Activated CD8-positive, alpha-beta memory T cell treated with anti-CD3 and anti-CD28 coated beads, Interleukin-2, amount 50 U/mL, for 1 hour (primary cell): ENCODE data around the gene DNAH3.
"Not testable (repeated sequence)": the region's sequence is repeated elsewhere in the genome, so short reads cannot be mapped to it uniquely, and the experiment has no call there.

Source experiments
- DNase-seq: peaks from one replicate; pipeline ENCODE4 v3.0.0-alpha.2; 2020; ENCODE audit errors: extremely low read depth

Gene DNAH3

DNA sequence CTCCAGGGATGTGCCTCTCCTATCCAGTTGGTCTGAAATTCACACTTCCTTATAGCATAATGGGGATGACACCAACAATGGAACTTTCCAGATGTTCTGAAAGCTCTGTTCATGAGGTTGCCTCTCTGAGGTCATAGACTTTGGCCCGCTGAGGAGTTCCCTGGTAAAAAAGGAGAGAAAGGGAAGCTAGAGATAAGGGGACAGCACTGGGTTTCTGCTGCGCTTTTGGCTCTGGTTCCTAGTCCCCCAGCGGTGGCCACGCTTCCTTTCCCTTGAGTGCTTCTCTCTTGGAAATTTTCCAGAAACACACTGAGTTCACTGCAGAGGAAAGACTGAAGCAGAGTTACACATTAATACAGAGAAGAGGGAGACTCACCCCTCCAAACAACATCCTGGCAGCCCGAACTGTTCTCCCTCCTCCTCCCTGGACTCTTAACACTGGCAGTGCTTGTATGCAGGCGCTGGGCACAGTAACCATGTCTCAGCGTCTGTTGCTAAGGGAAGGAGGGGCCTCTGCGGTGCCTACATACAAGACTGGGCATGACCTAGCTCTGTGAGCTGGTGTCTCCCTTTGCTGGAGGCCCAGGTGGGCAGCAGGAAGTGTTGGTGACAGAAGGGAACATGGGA lies at the start of gene DNAH3:
TSS of gene DNAH3 (minus strand) at position 472 of the 627 bp plus-strand sequence. CDS start 527 bp downstream, outside the sequence.
- no peak for DNase-seq

GRCh38 chr16:21199607-21200218 lies 49.1 kb upstream of the DNAH3 start:
- DNase-seq, result no peak

DNA sequence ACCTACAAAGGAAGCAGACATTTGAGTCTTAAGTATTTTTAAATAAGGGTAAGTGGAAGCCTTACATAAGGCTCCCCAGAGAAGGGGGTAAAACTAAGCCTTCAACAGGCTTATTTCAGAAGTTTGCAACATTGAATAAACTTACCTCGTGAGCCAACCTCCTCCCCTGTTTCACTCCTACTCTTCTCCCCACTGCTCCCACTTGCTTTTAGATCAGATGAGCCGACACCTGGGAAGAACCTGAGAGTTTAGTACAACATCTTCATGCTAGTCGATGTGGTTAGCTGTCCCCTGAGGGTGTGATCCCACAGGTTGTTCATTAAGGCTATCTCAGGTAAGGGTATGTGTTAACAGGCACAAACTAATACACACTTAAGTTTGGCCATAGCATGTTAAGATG lies 47.0 kb upstream of the DNAH3 start:
- no peak for DNase-seq

- DNase-seq, result no peak
Observed at GRCh38 chr16:21197112-21197511, 46.5 kb upstream of the DNAH3 start.

DNA sequence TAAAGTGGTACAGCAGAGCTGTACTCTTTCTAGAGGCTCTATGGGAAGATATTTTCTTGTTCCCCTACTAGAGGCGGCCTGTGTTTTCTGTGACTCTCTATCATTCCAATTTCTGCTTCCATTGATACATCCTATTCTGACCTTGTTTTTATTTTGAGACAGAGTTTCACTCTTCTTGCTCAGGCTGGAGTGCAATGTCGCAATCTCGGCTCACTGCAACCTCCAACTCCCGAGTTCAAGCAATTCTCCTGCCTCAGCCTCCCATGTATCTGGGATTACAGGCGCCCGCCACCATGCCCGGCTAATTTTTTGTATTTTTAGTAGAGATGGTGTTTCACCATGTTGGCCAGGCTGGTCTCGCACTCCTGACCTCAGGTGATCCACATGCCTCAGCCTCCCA lies 44.7 kb upstream of the DNAH3 start:
- DNase-seq, result not testable (repeated sequence)

- DNase-seq, result no peak
Observed at GRCh38 chr16:21194771-21195301, 44.2 kb upstream of the DNAH3 start.

DNA sequence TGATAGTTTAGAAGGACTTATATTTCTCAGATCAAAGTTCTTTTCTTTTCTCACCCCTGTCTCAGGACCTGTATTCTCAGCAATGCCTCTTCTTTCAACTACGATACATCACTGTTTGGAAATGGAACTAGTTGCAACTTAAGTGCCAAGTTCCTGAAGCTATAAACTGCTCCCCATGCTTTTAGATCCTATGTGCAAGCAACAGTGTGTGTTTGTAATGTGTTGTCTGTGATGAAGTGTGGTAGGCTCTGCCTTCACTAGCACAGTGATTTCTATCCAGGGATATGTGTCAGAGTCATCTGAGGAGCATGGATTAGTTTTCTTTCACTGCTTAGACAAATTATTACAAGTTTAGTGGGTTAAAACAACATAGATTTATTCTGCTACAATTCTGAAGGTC lies 42.3 kb upstream of the DNAH3 start:
- no peak for DNase-seq

DNA sequence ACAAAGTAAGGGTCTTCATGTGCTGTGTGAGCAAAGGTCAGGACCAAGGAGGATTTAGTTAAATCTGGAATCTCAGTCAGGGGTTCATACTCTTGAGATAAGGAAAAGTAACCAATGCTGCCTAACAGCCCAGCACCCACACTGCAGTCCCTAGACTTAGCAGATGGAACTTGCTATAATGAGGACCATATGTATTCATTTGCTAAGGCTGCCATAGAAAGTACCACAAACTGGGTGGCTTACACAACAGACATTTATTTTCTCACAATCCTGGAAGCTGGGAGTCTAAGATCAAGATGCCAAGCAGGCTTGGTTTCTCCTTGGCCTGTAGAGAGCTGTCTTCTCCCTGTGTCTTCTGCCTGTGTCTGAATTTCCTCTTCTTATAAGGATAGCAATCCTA lies 40.0 kb upstream of the DNAH3 start:
- DNase-seq, result no peak

- no peak for DNase-seq
Observed at GRCh38 chr16:21190013-21190412, 39.4 kb upstream of the DNAH3 start.

GRCh38 chr16:21189311-21189710 lies 38.7 kb upstream of the DNAH3 start:
- DNase-seq, result no peak

GRCh38 chr16:21186326-21186691 lies 35.7 kb upstream of the DNAH3 start:
- DNase-seq, result no peak

- DNase-seq, result no peak
Observed at GRCh38 chr16:21185659-21186325, 35.1 kb upstream of the DNAH3 start.

- DNase-seq, result no peak
Observed at GRCh38 chr16:21184834-21185233, 34.2 kb upstream of the DNAH3 start.

- no peak for DNase-seq
Observed at GRCh38 chr16:21183995-21184394, 33.3 kb upstream of the DNAH3 start.

DNA sequence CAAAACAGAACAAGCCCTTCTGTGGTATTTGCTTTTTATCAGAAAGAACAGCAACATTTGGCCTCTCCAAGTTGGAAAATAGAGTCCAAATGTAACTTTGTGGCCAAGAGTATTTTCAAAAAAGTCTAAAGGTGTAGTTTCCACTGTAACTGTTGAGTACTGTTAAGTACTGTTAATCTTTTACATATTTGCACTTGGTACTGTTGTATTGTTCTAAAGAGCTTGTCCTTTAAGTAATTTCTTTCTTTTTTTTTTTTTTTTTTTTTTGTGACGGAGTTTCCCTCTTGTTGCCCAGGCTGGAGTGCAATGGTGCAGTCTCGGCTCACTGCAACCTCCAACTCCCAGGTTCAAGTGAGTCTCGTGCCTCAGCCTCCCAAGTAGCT lies 29.3 kb upstream of the DNAH3 start:
- DNase-seq, result no peak

- DNase-seq, result no peak
Observed at GRCh38 chr16:21179126-21179982, 28.7 kb upstream of the DNAH3 start.

DNA sequence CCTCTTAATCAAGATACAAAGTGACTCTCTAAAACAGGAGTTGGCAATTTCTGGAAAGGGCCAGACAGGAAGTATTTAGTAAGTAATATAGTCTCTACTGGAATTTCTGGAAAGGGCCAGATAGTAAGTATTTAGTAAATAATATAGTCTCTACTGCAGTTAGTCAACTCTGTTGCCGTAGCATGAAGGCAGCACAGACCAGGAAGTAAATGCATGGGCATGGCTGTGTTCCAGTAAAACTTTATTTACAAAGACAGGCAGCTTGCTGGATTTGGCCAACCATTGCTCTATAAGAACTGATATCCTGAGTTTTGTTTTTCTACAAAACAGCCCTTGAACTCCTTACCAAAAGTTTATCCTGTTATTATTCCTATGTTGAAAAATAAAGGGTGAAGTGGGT lies 24.8 kb upstream of the DNAH3 start:
- no peak for DNase-seq

DNA sequence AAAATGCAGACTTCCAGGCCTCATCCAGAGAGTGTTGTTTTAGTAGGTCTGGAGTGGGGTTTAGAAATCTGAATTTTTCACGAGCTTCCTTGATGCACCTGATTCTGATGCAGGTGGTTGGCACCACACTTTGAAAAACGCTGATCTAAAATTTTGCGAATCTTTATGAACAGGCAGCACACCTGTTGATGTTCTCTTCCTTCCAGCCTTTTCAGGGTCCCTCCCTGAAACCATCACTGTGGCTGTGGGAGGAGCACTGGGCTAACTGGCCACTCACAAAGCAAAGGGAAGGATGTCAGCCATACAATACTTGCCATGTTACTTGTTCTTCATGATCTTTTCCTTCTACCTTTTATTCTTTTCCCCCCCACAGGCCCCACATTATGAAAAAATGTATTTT lies 22.0 kb upstream of the DNAH3 start:
- no peak for DNase-seq

DNA sequence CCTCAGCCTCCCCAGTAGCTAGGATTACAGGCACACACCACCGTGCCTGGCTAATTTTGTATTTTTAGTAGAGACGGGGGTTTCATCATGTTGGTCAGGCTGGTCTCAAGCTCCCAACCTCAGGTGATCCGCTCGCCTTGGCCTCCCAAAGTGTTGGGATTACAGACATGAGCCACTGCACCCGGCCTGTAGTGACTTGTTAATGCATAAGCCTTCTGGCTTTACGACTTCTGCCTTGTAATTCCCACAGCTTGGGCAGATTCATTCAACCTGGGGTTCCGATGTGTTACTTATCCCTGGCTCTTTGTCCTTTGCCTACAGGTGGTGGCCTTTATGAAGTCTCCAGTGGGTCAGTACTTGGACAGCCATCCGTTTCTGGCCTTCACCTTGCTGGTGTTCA lies 19.5 kb upstream of the DNAH3 start:
- DNase-seq, result not testable (repeated sequence)

DNA sequence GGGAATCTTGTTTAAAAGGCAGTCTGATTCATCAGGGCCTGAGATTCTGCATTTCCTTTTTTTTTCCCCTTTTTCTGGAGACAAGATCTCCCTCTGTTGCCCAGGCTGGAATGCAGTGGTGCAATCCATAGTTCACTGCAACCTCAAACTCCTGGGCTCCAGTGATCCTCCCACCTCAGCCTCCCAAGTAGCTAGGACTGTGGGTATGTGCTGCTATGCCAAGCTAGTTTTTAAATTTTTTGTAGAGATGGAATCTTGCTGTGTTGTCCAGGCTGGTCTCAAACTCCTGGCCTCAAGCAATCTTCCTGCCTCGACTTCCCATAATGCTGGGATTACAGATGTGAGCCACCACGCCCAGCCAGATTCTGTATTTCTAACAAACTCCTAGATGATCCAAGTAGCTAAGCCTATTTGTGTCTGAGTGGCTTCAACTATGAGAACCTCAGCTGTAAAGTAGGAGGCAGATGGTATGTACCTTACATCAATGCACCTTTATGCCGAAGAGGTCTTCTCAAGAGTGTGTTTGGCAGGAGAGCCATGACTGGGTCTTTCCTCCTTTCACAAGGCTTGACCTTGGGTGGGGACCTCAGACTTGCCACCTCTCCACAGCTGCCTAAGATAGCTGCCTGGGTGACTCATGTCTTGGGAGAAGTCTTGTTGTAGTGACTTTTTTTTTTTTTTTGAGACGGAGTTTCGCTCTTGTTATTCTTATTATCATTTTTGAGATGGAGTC lies 18.8 kb upstream of the DNAH3 start:
- DNase-seq, result no peak

GRCh38 chr16:21167929-21168602 lies 17.4 kb upstream of the DNAH3 start:
- DNase-seq, result no peak
